HCT116 (cell line): ENCODE measurements around the gene TNFRSF1A. TPM values are rescaled to one million over a fixed set of nuclear protein-coding genes. Genes with fewer than 3 reads are reported as not detected.

ENCODE experiments used
- ATAC-seq: fragments of 200-7000 bp; cut with Tn5 transposase; 2 replicates; pipeline ENCODE4 v1.9.1; 2020; ENCODE audit warnings: mild to moderate bottlenecking, moderate library complexity
- BruUV-seq: library from RNA; stranded (reverse); fragments of 400-500 nt; replicated peaks from 2 replicates; lab custom pipeline; 2021; lab: Mats Ljungman, UMichigan
- CTCF ChIA-PET: fragments of 300-600 bp; sonication (Branson Sonifier 250); formaldehyde crosslinking; loops from one replicate; lab custom pipeline; 2021; ENCODE audit warnings: antibody characterized with exemption; lab: Charles Lee
- POLR2A ChIA-PET: fragments of 300-600, 350-600 bp; sonication (Branson Sonifier 250); formaldehyde crosslinking; loops from one replicate; lab custom pipeline; 2021; ENCODE audit warnings: antibody characterized with exemption; lab: Charles Lee
- RAD21 ChIA-PET, 2 experiments: fragments of 300-600 bp; sonication (Branson Sonifier 250); formaldehyde crosslinking; loops; one replicate each; lab custom pipeline; 2023; ENCODE audit warnings: low total read pairs in 2 of 2; ENCODE audit not compliant: uncharacterized antibody in 2 of 2, unreplicated experiment in 2 of 2, low non-redundant PET in 1 of 2; lab: Charles Lee
- DNase-seq: peaks from one replicate; pipeline ENCODE4 v3.0.0-alpha.2; 2010; ENCODE audit warnings: low read depth, low spot score
- H2AFZ ChIP-seq: fragments of 200-600 bp; shearing (Covaris generic), sonication (generic); 2 replicates; pipeline ENCODE4 v1.6.1; 2017; ENCODE audit warnings: low read depth, mixed run types, mixed read lengths, antibody characterized with exemption, low read length; ENCODE audit not compliant: poor library complexity, severe bottlenecking
- H3K27ac ChIP-seq: 2 replicates; pipeline ENCODE4 v1.5.1; 2012; ENCODE audit warnings: low read depth, low read length
- H3K27me3 ChIP-seq: fragments of 200-600 bp; sonication (generic); 2 replicates; pipeline ENCODE4 v1.6.1; 2016; ENCODE audit warnings: mixed run types, low read length, mixed read lengths; ENCODE audit not compliant: insufficient read depth
- H3K36me3 ChIP-seq, 2 experiments: fragments of 200-500 bp in 1 of 2; fragments of 200-600 bp in 1 of 2; sonication (Bioruptor generic) in 1 of 2; sonication (generic) in 1 of 2; 2 replicates each; pipeline versions ENCODE4 v1.5.1 to v1.6.1; 2014 to 2016; ENCODE audit warnings: low read length in 2 of 2, inconsistent platforms in 1 of 2, mixed read lengths in 1 of 2, mixed run types in 1 of 2; ENCODE audit not compliant: insufficient read depth in 2 of 2, control insufficient read depth in 1 of 2
- H3K4me1 ChIP-seq, 2 experiments: fragments of 200-600 bp in 1 of 2; sonication (generic) in 1 of 2; 2 replicates each; pipeline versions ENCODE4 v1.5.1 to v1.6.1; 2012 to 2017; ENCODE audit warnings: low read length in 2 of 2, inconsistent platforms in 1 of 2, mild to moderate bottlenecking in 1 of 2, mixed read lengths in 1 of 2, mixed run types in 1 of 2, moderate library complexity in 1 of 2; ENCODE audit not compliant: insufficient read depth in 2 of 2, control insufficient read depth in 1 of 2
- H3K4me2 ChIP-seq: fragments of 200-600 bp; sonication (generic); 2 replicates; pipeline ENCODE4 v1.6.1; 2017; ENCODE audit warnings: mixed run types, low read length, mixed read lengths
- H3K4me3 ChIP-seq, 2 experiments: fragments of 200-600 bp in 1 of 2; sonication (generic) in 1 of 2; replicated peaks in 1 of 2; 2 replicates each; pipeline ENCODE4 v1.5.1; 2011 to 2016; ENCODE audit warnings: low read length in 2 of 2, control low read depth in 1 of 2, low read depth in 1 of 2, mild to moderate bottlenecking in 1 of 2, mixed read lengths in 1 of 2, mixed run types in 1 of 2
- H3K79me2 ChIP-seq: fragments of 200-600 bp; sonication (generic); 2 replicates; pipeline ENCODE4 v1.6.1; 2017; ENCODE audit warnings: mild to moderate bottlenecking, mixed run types, low read length, moderate library complexity, mixed read lengths; ENCODE audit not compliant: insufficient read depth
- H3K9ac ChIP-seq: fragments of 200-600 bp; sonication (generic); 2 replicates; pipeline ENCODE4 v1.6.1; 2016; ENCODE audit warnings: low read length, mixed read lengths
- H3K9me2 ChIP-seq: fragments of 200-600 bp; sonication (generic), shearing (Covaris generic); 2 replicates; pipeline ENCODE4 v1.6.1; 2017; ENCODE audit warnings: mixed run types, mild to moderate bottlenecking, moderate library complexity; ENCODE audit not compliant: insufficient read depth
- H3K9me3 ChIP-seq, 2 experiments: fragments of 200-500 bp in 1 of 2; fragments of 200-600 bp in 1 of 2; sonication (Bioruptor generic) in 1 of 2; sonication (generic) in 1 of 2; 2 replicates each; pipeline ENCODE4 v1.6.1; 2014 to 2017; ENCODE audit warnings: low read length in 2 of 2, mixed read lengths in 2 of 2, inconsistent platforms in 1 of 2, low read depth in 1 of 2, mild to moderate bottlenecking in 1 of 2, mixed run types in 1 of 2, moderate library complexity in 1 of 2; ENCODE audit not compliant: control insufficient read depth in 1 of 2, insufficient read depth in 1 of 2
- H4K20me1 ChIP-seq: fragments of 200-600 bp; sonication (generic), shearing (Covaris generic); 2 replicates; pipeline ENCODE4 v1.6.1; 2017; ENCODE audit warnings: mixed run types, mild to moderate bottlenecking, moderate library complexity; ENCODE audit not compliant: insufficient read depth
- ATF3 ChIP-seq: IDR thresholded peaks from 2 replicates; pipeline ENCODE4 v1.6.1; 2012
- CBX3 ChIP-seq: IDR thresholded peaks from 2 replicates; pipeline ENCODE4 v1.6.1; 2012; ENCODE audit warnings: low read depth
- CEBPB ChIP-seq: IDR thresholded peaks from 2 replicates; pipeline ENCODE4 v1.6.1; 2012; ENCODE audit warnings: low read depth
- ELF1 ChIP-seq: IDR thresholded peaks from 2 replicates; pipeline ENCODE4 v1.6.1; 2012; ENCODE audit warnings: low read depth, borderline replicate concordance
- EZH2 ChIP-seq: fragments of 200-600 bp; sonication (generic); IDR thresholded peaks from 2 replicates; pipeline ENCODE4 v1.6.1; 2017; ENCODE audit warnings: antibody characterized with exemption, mixed run types
- JUND ChIP-seq: IDR thresholded peaks from 2 replicates; pipeline ENCODE4 v1.6.1; 2012
- POLR2A ChIP-seq: IDR thresholded peaks from 2 replicates; pipeline ENCODE4 v1.7.0; 2011; ENCODE audit warnings: borderline replicate concordance; ENCODE audit not compliant: insufficient read depth, insufficient read length; ENCODE audit errors: extremely low read depth
- POLR2AphosphoS5 ChIP-seq: IDR thresholded peaks from 2 replicates; pipeline ENCODE4 v1.6.1; 2011; ENCODE audit warnings: mild to moderate bottlenecking, low read depth, low read length, moderate library complexity
- RAD21 ChIP-seq: IDR thresholded peaks from 2 replicates; pipeline ENCODE4 v1.6.1; 2012; ENCODE audit warnings: low read depth, mild to moderate bottlenecking
- REST ChIP-seq: IDR thresholded peaks from 2 replicates; pipeline ENCODE4 v1.6.1; 2012; ENCODE audit warnings: low read depth
- SIN3A ChIP-seq: IDR thresholded peaks from 2 replicates; pipeline ENCODE4 v1.6.1; 2012; ENCODE audit warnings: low read depth
- SP1 ChIP-seq: IDR thresholded peaks from 2 replicates; pipeline ENCODE4 v1.6.1; 2012; ENCODE audit warnings: low read depth
- SRF ChIP-seq: IDR thresholded peaks from 2 replicates; pipeline ENCODE4 v1.6.1; 2012; ENCODE audit warnings: low read depth
- TCF7L2 ChIP-seq: IDR thresholded peaks from 2 replicates; pipeline ENCODE4 v1.7.0; 2011; ENCODE audit warnings: borderline replicate concordance, inconsistent platforms; ENCODE audit not compliant: insufficient read depth, insufficient read length; ENCODE audit errors: extremely low read depth
- YY1 ChIP-seq: IDR thresholded peaks from 2 replicates; pipeline ENCODE4 v1.6.1; 2011; ENCODE audit warnings: low read length, low read depth, moderate library complexity, mild to moderate bottlenecking; ENCODE audit not compliant: insufficient replicate concordance; ENCODE audit errors: extremely low read depth
- ZBTB33 ChIP-seq: IDR thresholded peaks from 2 replicates; pipeline ENCODE4 v1.6.1; 2011; ENCODE audit warnings: mild to moderate bottlenecking, low read length, moderate library complexity; ENCODE audit not compliant: insufficient replicate concordance; ENCODE audit errors: extremely low read depth
- ZFX ChIP-seq: fragments of 450-650 bp; IDR thresholded peaks from 2 replicates; pipeline ENCODE4 v1.6.1; 2017
- ZNF274 ChIP-seq: fragments of 200-500 bp; sonication (Bioruptor generic); IDR thresholded peaks from 2 replicates; pipeline ENCODE4 v1.6.1; 2014; ENCODE audit warnings: mild to moderate bottlenecking, low read depth, low read length, inconsistent platforms
- intact Hi-C: fragments of 100-400 bp; cut with micrococcal nuclease; formaldehyde crosslinking; loops from 2 replicates; pipeline ENCODE4 v1.10.0; 2022
- total RNA-seq: library from RNA; stranded (reverse); gene quantifications from one replicate; pipeline ENCODE4 v1.2.1, GENCODE V29; 2021; ENCODE audit not compliant: unreplicated experiment

The TNFRSF1A gene
- total RNA-seq, 1 experiment from 2014 or later, result 129 TPM

GRCh38 chr12:6334359-6334758 lies 7.5 kb downstream of the TNFRSF1A start:
- H3K4me1 ChIP-seq, result peaks cover 43 to 66% of the 10 kb centered on the region in 2 experiments

More at GRCh38 chr12:6334359-6334758, 7.5 kb downstream of the TNFRSF1A start:
- Histone ChIP-seq H3K9me2 (no peaks in the 10 kb centered on the region), H3K4me2 (peak overlapping the region; percentile 97; the same call in 1 of the 2 replicates), H3K79me2 (peaks cover 74% of the 10 kb centered on the region), H2AFZ (no peak overlapping the region), H3K9me3 (no peaks in the 10 kb centered on the region), H3K9ac (0 out of 2 replicates have a peak overlapping the region, but pooled peaks have one; percentile 11), H3K36me3 (peaks cover 37 to 51% of the 10 kb centered on the region in 2 experiments), H4K20me1 (no peaks in the 10 kb centered on the region), H3K27ac (peak overlapping the region; percentile 99), H3K4me3 (no peak overlapping the region), H3K27me3 (no peaks in the 10 kb centered on the region)
- ChIA-PET POLR2A (no interaction called here), RAD21 (interaction anchor here in 1 of 2 experiments (1.4 kb wide), 1 partner anchor 42 kb away, joined by 3 read pairs; no protein-coding TSS in a partner anchor), CTCF (no interaction called here)
- DNase-seq (no peak), ATAC-seq (no peak)
- TF ChIP-seq ELF1 (no peak), ATF3 (no peak), POLR2A (no peak), CBX3 (no peak), ZNF274 (no peak), POLR2AphosphoS5 (no peak), REST (no peak), JUND (no peak), SP1 (no peak), ZFX (no peak), SRF (no peak), CEBPB (no peak), YY1 (no peak), TCF7L2 (no peak), ZBTB33 (no peak), EZH2 (no peak), SIN3A (no peak), RAD21 (no peak)
- BruUV-seq, result no TSS peak
- intact Hi-C loops, result loop anchor here (10.0 kb wide), 1 partner anchor 200 kb away; the partner anchor contains the start of gene GAPDH
